Measurements from ENCODE around the gene ATG101.
A peak's percentile ranks its signal among the peaks of the same experiment; 100 is the strongest.

ATG101 gene

GRCh38 chr12:52078276-52078675 lies 8.5 kb downstream of the ATG101 start:
- CTCF ChIA-PET, result interaction anchor here (9.4 to 42.5 kb wide), 2 partner anchors 7 to 46 kb away, joined by 108 to 1220 read pairs; partner anchors contain the start of gene ATG101
- DNase-seq (ENCODE audit: extremely low spot score), result no peak
- no peak for TF ChIP-seq CTCF (IDR thresholded peaks at IDR 0.05; ENCODE audit: control extremely low read depth, extremely low read depth, low read depth, missing control alignments)
- POLR2A ChIA-PET, result interaction anchor here (0.7 kb wide), 1 partner anchor 50 kb away, joined by 9 read pairs; no protein-coding TSS in a partner anchor

- ChIA-PET POLR2A (interaction anchor here (2.2 kb wide), 1 partner anchor 10 kb away, joined by 6 read pairs; the partner anchor contains the start of gene ATG101), CTCF (interaction anchor here (1.5 to 42.5 kb wide), 4 partner anchors 8 to 47 kb away, joined by 5 to 1220 read pairs (median 60); partner anchors contain the start of gene ATG101)
- no peak for TF ChIP-seq CTCF (IDR thresholded peaks at IDR 0.05; ENCODE audit: control extremely low read depth, extremely low read depth, low read depth, missing control alignments)
- no peak for DNase-seq (ENCODE audit: extremely low spot score)
Measured at GRCh38 chr12:52079576-52080402, 10.0 kb downstream of the ATG101 start, which contains the start of gene SMIM41. TSS of gene SMIM41 (plus strand) at chr12:52079704. CDS start at chr12:52079780, 76 bp downstream.

- no peak for TF ChIP-seq CTCF (IDR thresholded peaks at IDR 0.05; ENCODE audit: control extremely low read depth, extremely low read depth, low read depth, missing control alignments)
- CTCF ChIA-PET, result interaction anchor here (0.7 to 42.5 kb wide), 7 partner anchors 9 to 100 kb away, joined by 3 to 1220 read pairs (median 13); partner anchors contain the start of gene ATG101
- no peak for DNase-seq (ENCODE audit: extremely low spot score)
- POLR2A ChIA-PET, result interaction anchor here (2.2 kb wide), 1 partner anchor 10 kb away, joined by 6 read pairs; the partner anchor contains the start of gene ATG101
Measured at GRCh38 chr12:52080403-52081251, 10.8 kb downstream of the ATG101 start.

- ChIA-PET CTCF (interaction anchor here (0.7 to 42.5 kb wide), 12 partner anchors 9 to 101 kb away, joined by 3 to 1220 read pairs (median 8); partner anchors contain the start of gene ATG101), POLR2A (no interaction called here)
- no peak for TF ChIP-seq CTCF (IDR thresholded peaks at IDR 0.05; ENCODE audit: control extremely low read depth, extremely low read depth, low read depth, missing control alignments)
- peak; percentile 69 for DNase-seq (ENCODE audit: extremely low spot score)
Measured at GRCh38 chr12:52081263-52081733, 11.5 kb downstream of the ATG101 start.

DNA sequence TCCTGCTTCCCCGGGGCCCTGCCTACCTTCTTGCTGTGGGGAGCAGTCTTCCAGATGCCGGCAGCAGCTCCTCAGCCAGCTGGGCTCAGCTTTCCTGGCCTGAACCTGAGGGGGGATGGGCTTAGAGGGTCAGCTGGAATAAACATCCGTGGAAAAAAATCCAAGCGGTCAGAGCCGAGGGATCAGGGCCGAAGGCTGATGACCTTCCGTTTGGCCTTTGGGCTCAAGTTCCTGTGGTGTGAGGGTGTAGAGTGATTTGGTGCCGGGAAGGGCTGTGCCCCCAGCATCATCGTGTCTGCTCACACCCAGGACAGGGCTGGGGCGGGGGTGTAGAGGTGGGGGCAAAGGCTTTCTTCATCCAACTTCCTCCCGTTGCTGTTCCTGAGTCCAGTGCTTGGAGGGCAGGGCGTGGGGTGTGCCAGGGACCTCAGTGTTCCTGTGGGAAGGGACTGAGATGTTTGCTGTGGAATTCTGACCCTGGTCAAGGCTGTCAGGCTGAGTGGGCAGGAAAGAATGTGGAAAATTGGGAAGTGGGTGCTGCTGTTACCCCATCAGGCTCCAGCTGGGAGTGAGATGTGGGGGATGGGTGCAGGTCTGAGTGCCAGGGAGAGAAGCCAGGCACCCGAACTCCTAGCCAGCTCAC lies 12.4 kb downstream of the ATG101 start:
- ChIA-PET CTCF (interaction anchor here (0.9 to 42.5 kb wide), 16 partner anchors 8 to 106 kb away, joined by 3 to 1220 read pairs (median 5); partner anchors contain the start of gene ATG101), POLR2A (interaction anchor here (1.2 kb wide), 1 partner anchor 57 kb away, joined by 3 read pairs; no protein-coding TSS in a partner anchor)
- no peak for TF ChIP-seq CTCF (IDR thresholded peaks at IDR 0.05; ENCODE audit: control extremely low read depth, extremely low read depth, low read depth, missing control alignments)
- no peak for DNase-seq (ENCODE audit: extremely low spot score)

All from GM10248 (cell line).